Measurements from ENCODE around the gene MYO5C.

DNA sequence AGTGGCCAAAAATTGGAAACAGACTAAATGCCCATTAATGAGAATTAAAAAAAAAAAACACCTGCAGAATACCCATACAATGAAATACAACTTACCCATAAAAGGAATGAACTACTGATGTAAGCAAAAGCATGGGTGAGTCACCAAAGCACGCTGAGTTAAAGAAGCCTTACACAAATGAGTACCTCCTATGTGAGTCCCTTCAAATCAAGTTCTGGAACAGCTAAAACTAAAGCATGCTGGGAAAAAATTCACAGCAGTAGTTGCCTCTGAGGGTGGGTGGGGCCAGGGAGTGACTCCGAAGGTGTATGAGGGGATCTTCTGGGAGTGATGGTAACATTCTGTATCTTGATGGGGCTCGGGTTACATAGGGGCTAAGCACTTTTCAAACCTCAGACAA, 11.4 kb downstream of the MYO5C start:
- TF ChIP-seq, protein P1, sequence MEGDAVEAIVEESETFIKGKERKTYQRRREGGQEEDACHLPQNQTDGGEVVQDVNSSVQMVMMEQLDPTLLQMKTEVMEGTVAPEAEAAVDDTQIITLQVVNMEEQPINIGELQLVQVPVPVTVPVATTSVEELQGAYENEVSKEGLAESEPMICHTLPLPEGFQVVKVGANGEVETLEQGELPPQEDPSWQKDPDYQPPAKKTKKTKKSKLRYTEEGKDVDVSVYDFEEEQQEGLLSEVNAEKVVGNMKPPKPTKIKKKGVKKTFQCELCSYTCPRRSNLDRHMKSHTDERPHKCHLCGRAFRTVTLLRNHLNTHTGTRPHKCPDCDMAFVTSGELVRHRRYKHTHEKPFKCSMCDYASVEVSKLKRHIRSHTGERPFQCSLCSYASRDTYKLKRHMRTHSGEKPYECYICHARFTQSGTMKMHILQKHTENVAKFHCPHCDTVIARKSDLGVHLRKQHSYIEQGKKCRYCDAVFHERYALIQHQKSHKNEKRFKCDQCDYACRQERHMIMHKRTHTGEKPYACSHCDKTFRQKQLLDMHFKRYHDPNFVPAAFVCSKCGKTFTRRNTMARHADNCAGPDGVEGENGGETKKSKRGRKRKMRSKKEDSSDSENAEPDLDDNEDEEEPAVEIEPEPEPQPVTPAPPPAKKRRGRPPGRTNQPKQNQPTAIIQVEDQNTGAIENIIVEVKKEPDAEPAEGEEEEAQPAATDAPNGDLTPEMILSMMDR (IDR thresholded peaks at IDR 0.05), result no peak
- TF ChIP-seq, protein P2, sequence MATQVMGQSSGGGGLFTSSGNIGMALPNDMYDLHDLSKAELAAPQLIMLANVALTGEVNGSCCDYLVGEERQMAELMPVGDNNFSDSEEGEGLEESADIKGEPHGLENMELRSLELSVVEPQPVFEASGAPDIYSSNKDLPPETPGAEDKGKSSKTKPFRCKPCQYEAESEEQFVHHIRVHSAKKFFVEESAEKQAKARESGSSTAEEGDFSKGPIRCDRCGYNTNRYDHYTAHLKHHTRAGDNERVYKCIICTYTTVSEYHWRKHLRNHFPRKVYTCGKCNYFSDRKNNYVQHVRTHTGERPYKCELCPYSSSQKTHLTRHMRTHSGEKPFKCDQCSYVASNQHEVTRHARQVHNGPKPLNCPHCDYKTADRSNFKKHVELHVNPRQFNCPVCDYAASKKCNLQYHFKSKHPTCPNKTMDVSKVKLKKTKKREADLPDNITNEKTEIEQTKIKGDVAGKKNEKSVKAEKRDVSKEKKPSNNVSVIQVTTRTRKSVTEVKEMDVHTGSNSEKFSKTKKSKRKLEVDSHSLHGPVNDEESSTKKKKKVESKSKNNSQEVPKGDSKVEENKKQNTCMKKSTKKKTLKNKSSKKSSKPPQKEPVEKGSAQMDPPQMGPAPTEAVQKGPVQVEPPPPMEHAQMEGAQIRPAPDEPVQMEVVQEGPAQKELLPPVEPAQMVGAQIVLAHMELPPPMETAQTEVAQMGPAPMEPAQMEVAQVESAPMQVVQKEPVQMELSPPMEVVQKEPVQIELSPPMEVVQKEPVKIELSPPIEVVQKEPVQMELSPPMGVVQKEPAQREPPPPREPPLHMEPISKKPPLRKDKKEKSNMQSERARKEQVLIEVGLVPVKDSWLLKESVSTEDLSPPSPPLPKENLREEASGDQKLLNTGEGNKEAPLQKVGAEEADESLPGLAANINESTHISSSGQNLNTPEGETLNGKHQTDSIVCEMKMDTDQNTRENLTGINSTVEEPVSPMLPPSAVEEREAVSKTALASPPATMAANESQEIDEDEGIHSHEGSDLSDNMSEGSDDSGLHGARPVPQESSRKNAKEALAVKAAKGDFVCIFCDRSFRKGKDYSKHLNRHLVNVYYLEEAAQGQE (IDR thresholded peaks at IDR 0.05; ENCODE audit: insufficient read depth in 1 of 2, low read depth in 2 of 2, low read length in 1 of 2), result no peak
- no peak for TF ChIP-seq SIN3A (IDR thresholded peaks at IDR 0.05; ENCODE audit: borderline replicate concordance, insufficient read depth, low read depth, low read length)
- no peak for TF ChIP-seq POLR2AphosphoS5 (IDR thresholded peaks at IDR 0.05; ENCODE audit: low read depth, low read length)
- no peak for TF ChIP-seq TCF7L2 (IDR thresholded peaks at IDR 0.05; ENCODE audit: low read depth, low read length)

Measured in Panc1 (cell line).